SK-N-SH treated with all-trans-retinoic acid at 6 μM for 48 hours (cell line): ENCODE data around the gene PRKCG.
"Not testable (repeated sequence)": the region's sequence is repeated elsewhere in the genome, so short reads cannot be mapped to it uniquely, and the experiment has no call there.

ENCODE experiments used
- ATAC-seq: fragments of 200-7000 bp; cut with Tn5 transposase; 3 replicates; pipeline ENCODE4 v1.9.1; 2020; ENCODE audit warnings: mild to moderate bottlenecking, moderate library complexity
- BACH2 ChIP-seq: fragments of 250-450 bp; sonication (Bioruptor Pico); IDR thresholded peaks from 2 replicates; pipeline ENCODE4 v1.9.0; 2021; ENCODE audit warnings: mild to moderate bottlenecking, borderline replicate concordance
- CREB5 ChIP-seq: fragments of 250-450 bp; sonication (Bioruptor Pico); IDR thresholded peaks from 2 replicates; pipeline ENCODE4 v1.5.1; 2020; ENCODE audit warnings: low read depth, mild to moderate bottlenecking, moderate library complexity
- CSDC2 ChIP-seq: fragments of 250-450 bp; sonication (Bioruptor Pico); IDR thresholded peaks from 2 replicates; pipeline ENCODE4 v1.5.0; 2020; ENCODE audit warnings: mild to moderate bottlenecking, moderate library complexity
- CSRNP3 ChIP-seq: fragments of 250-450 bp; sonication (Bioruptor Pico); IDR thresholded peaks from 2 replicates; pipeline ENCODE4 v1.5.1; 2021; ENCODE audit warnings: mild to moderate bottlenecking, moderate library complexity
- GLIS3 ChIP-seq: fragments of 250-450 bp; sonication (Bioruptor Pico); IDR thresholded peaks from 2 replicates; pipeline ENCODE4 v1.5.0; 2020; ENCODE audit warnings: mild to moderate bottlenecking, moderate library complexity
- ISL1 ChIP-seq: fragments of 250-450 bp; sonication (Bioruptor Pico); IDR thresholded peaks from 2 replicates; pipeline ENCODE4 v2.1.2; 2022; ENCODE audit warnings: mild to moderate bottlenecking, moderate library complexity
- PATZ1 ChIP-seq: fragments of 250-450 bp; sonication (Bioruptor Pico); IDR thresholded peaks from 2 replicates; pipeline ENCODE4 v1.8.0; 2020; ENCODE audit warnings: mild to moderate bottlenecking, moderate library complexity, borderline replicate concordance
- POU6F1 ChIP-seq: fragments of 250-450 bp; sonication (Bioruptor Pico); IDR thresholded peaks from 2 replicates; pipeline ENCODE4 v1.8.0; 2021; ENCODE audit warnings: low read depth, mild to moderate bottlenecking, moderate library complexity, borderline replicate concordance
- PPARA ChIP-seq: fragments of 250-450 bp; sonication (Bioruptor Pico); IDR thresholded peaks from 2 replicates; pipeline ENCODE4 v1.5.0; 2020; ENCODE audit warnings: mild to moderate bottlenecking, borderline replicate concordance
- RARB ChIP-seq: fragments of 250-450 bp; sonication (Bioruptor Pico); IDR thresholded peaks from 2 replicates; pipeline ENCODE4 v1.8.0; 2021; ENCODE audit warnings: mild to moderate bottlenecking, moderate library complexity
- SNAI2 ChIP-seq: fragments of 250-450 bp; sonication (Bioruptor Pico); IDR thresholded peaks from 2 replicates; pipeline ENCODE4 v1.5.0; 2020; ENCODE audit warnings: mild to moderate bottlenecking, moderate library complexity
- TCF4 ChIP-seq: fragments of 250-450 bp; sonication (Bioruptor Pico); IDR thresholded peaks from 2 replicates; pipeline ENCODE4 v1.8.0; 2021; ENCODE audit warnings: mild to moderate bottlenecking, moderate library complexity, borderline replicate concordance
- TOX ChIP-seq: fragments of 250-450 bp; sonication (Bioruptor Pico); IDR thresholded peaks from 2 replicates; pipeline ENCODE4 v1.8.0; 2021; ENCODE audit warnings: mild to moderate bottlenecking, moderate library complexity, borderline replicate concordance
- TSHZ2 ChIP-seq: fragments of 250-450 bp; sonication (Bioruptor Pico); IDR thresholded peaks from 2 replicates; pipeline ENCODE4 v1.5.0; 2020; ENCODE audit warnings: mild to moderate bottlenecking, moderate library complexity
- ZC3H10 ChIP-seq: fragments of 250-450 bp; sonication (Bioruptor Pico); IDR thresholded peaks from 2 replicates; pipeline ENCODE4 v1.5.1; 2021; ENCODE audit warnings: mild to moderate bottlenecking, moderate library complexity
- ZFP3 ChIP-seq: fragments of 250-450 bp; sonication (Bioruptor Pico); IDR thresholded peaks from 2 replicates; pipeline ENCODE4 v1.5.0; 2020; ENCODE audit warnings: mild to moderate bottlenecking, moderate library complexity
- ZFP30 ChIP-seq: fragments of 450-650 bp; formaldehyde crosslinking; IDR thresholded peaks from 2 replicates; pipeline ENCODE4 v1.5.0; 2022; ENCODE audit warnings: mild to moderate bottlenecking, moderate library complexity
- ZNF70 ChIP-seq: fragments of 450-650 bp; formaldehyde crosslinking; IDR thresholded peaks from 2 replicates; pipeline ENCODE4 v1.5.0; 2020; ENCODE audit warnings: mild to moderate bottlenecking, moderate library complexity
- ZNF8 ChIP-seq: fragments of 450-650 bp; formaldehyde crosslinking; IDR thresholded peaks from 2 replicates; pipeline ENCODE4 v1.5.0; 2020; ENCODE audit warnings: mild to moderate bottlenecking, moderate library complexity

The PRKCG gene

GRCh38 chr19:53881482-53882390 is at the start of gene PRKCG:
TSS of gene PRKCG (plus strand) at chr19:53882197. CDS start at chr19:53882495, 298 bp downstream.
- TF ChIP-seq TCF4 (CRISPR knock-in tag) = no peak
- TF ChIP-seq PPARA (CRISPR knock-in tag) = no peak
- TF ChIP-seq ZNF8 (CRISPR knock-in tag) = no peak
- no peak for TF ChIP-seq TOX
- no peak for TF ChIP-seq POU6F1 (CRISPR knock-in tag)
- no peak for TF ChIP-seq CSRNP3
- no peak for TF ChIP-seq BACH2 (CRISPR knock-in tag)
- TF ChIP-seq TSHZ2 (CRISPR knock-in tag) = no peak
- TF ChIP-seq ZC3H10 (CRISPR knock-in tag) = no peak
- no peak for TF ChIP-seq ISL1 (CRISPR knock-in tag)
- TF ChIP-seq SNAI2 (CRISPR knock-in tag) = no peak
- TF ChIP-seq CSDC2 = no peak
- no peak for TF ChIP-seq ZNF70 (CRISPR knock-in tag)
- no peak for TF ChIP-seq RARB (CRISPR knock-in tag)
- no peak for TF ChIP-seq ZFP30 (CRISPR knock-in tag)
- no peak for TF ChIP-seq ZFP3
- TF ChIP-seq PATZ1 (CRISPR knock-in tag) = no peak
- no peak for TF ChIP-seq GLIS3 (CRISPR knock-in tag)
- no peak for TF ChIP-seq CREB5 (CRISPR knock-in tag)
- peak; percentile 8; the same call in 1 of the 3 replicates for ATAC-seq

GRCh38 chr19:53832861-53833260 is 49.1 kb upstream of the PRKCG start:
- ATAC-seq = not testable (repeated sequence)

- ATAC-seq = not testable (repeated sequence)
Observed at GRCh38 chr19:53838446-53838845, 43.6 kb upstream of the PRKCG start.

- not testable (repeated sequence) for ATAC-seq
Observed at GRCh38 chr19:53840241-53840640, 41.8 kb upstream of the PRKCG start.

GRCh38 chr19:53840914-53841313 is 41.1 kb upstream of the PRKCG start:
- ATAC-seq = peak; percentile 49
